Upper lobe of left lung (tissue), 4 donors: ENCODE data around the gene CDCA5.

ENCODE experiments used
- CTCF ChIP-seq, 6 experiments: fragments of 450-650 bp in 4 of 6; fragments of 200-600 bp in 2 of 6; sonication (generic) in 2 of 6; IDR thresholded peaks; one replicate each; pipeline ENCODE4 v1.5.1; 2016 to 2019; ENCODE audit warnings: antibody characterized with exemption in 6 of 6
- POLR2A ChIP-seq, 4 donors: fragments of 450-650 bp; IDR thresholded peaks; one replicate each; pipeline ENCODE4 v1.5.1; 2016 to 2017; ENCODE audit warnings: antibody characterized with exemption in 4 of 4, mild to moderate bottlenecking in 2 of 4
- POLR2AphosphoS5 ChIP-seq, 2 donors: sonication (generic); formaldehyde crosslinking; IDR thresholded peaks; one replicate each; pipeline ENCODE4 v1.5.1; 2017; ENCODE audit warnings: antibody characterized with exemption in 2 of 2

GRCh38 chr11:65103476-65103875 is 19.6 kb upstream of the CDCA5 start:
- no peak for TF ChIP-seq CTCF (IDR thresholded peaks at IDR 0.05)
- TF ChIP-seq POLR2A (IDR thresholded peaks at IDR 0.05): no peak
- no peak for TF ChIP-seq POLR2AphosphoS5 (IDR thresholded peaks at IDR 0.05)
